ENCODE data around the gene STC2. TPM values are rescaled to one million over a fixed set of nuclear protein-coding genes. Genes with fewer than 3 reads are reported as not detected.

The STC2 gene
- total RNA-seq, 1 experiment from 2014 or later: 99.9 TPM

- peaks cover 5% of the 10 kb centered on the region for H3F3A ChIP-seq (ENCODE audit: low read length, unreplicated experiment)
- no peaks in the 10 kb centered on the region for H3K27me3 ChIP-seq (ENCODE audit: low read length)
- peak overlapping the region; percentile 94 for H3K27ac ChIP-seq (ENCODE audit: low read length)
- ATAC-seq (no peak), DNase-seq (peak; percentile 32)
- peak overlapping the region; percentile 89 for H3K4me2 ChIP-seq (ENCODE audit: low read length)
- peaks cover 21% of the 10 kb centered on the region for H4K20me1 ChIP-seq (ENCODE audit: low read length)
- ChIA-PET POLR2A (ENCODE audit: unreplicated experiment) (interaction anchor here (0.5 kb wide), 1 partner anchor 10 kb away, joined by 12 read pairs; no protein-coding TSS in a partner anchor), CTCF (interaction anchor here (0.5 to 0.9 kb wide), 5 partner anchors 15 to 124 kb away, joined by 3 to 5 read pairs (median 3); no protein-coding TSS in a partner anchor)
- H3K9me3 ChIP-seq (ENCODE audit: low read length): no peaks in the 10 kb centered on the region
- H2AFZ ChIP-seq (ENCODE audit: low read length): peak overlapping the region; percentile 66
- peak overlapping the region; percentile 75 for H3K4me3 ChIP-seq (ENCODE audit: low read length)
- TF ChIP-seq, protein P1, sequence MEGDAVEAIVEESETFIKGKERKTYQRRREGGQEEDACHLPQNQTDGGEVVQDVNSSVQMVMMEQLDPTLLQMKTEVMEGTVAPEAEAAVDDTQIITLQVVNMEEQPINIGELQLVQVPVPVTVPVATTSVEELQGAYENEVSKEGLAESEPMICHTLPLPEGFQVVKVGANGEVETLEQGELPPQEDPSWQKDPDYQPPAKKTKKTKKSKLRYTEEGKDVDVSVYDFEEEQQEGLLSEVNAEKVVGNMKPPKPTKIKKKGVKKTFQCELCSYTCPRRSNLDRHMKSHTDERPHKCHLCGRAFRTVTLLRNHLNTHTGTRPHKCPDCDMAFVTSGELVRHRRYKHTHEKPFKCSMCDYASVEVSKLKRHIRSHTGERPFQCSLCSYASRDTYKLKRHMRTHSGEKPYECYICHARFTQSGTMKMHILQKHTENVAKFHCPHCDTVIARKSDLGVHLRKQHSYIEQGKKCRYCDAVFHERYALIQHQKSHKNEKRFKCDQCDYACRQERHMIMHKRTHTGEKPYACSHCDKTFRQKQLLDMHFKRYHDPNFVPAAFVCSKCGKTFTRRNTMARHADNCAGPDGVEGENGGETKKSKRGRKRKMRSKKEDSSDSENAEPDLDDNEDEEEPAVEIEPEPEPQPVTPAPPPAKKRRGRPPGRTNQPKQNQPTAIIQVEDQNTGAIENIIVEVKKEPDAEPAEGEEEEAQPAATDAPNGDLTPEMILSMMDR (conservative IDR thresholded peaks at IDR 0.05; ENCODE audit: low read depth, low read length): no peak
- TF ChIP-seq EZH2phosphoT487 (IDR thresholded peaks at IDR 0.05; ENCODE audit: borderline replicate concordance, low read length) (no peak), EZH2 (IDR thresholded peaks at IDR 0.05; ENCODE audit: low read length, unreplicated experiment) (no peak)
- BruUV-seq (replicated peaks): no TSS peak
- H3K79me2 ChIP-seq (ENCODE audit: low read length): peaks cover 27% of the 10 kb centered on the region
- intact Hi-C loops (cut with micrococcal nuclease): loop anchor here (5.0 kb wide), 3 partner anchors 67 to 163 kb away; no protein-coding TSS in a partner anchor
- H3K36me3 ChIP-seq (ENCODE audit: low read depth, low read length): peaks cover 6% of the 10 kb centered on the region
- peaks cover 49% of the 10 kb centered on the region for H3K4me1 ChIP-seq (ENCODE audit: insufficient read depth, low read length)
- no peaks in the 10 kb centered on the region for H3K9me2 ChIP-seq (replicated peaks; ENCODE audit: low read length)
- peak overlapping the region; percentile 77 for H3K9ac ChIP-seq (ENCODE audit: low read length)
Measured at GRCh38 chr5:173330338-173331206, 2.4 kb upstream of the STC2 start.

- Histone ChIP-seq H3F3A (ENCODE audit: low read length, unreplicated experiment) (peaks cover 5% of the 10 kb centered on the region), H3K9me3 (ENCODE audit: low read length) (no peaks in the 10 kb centered on the region), H3K4me2 (ENCODE audit: low read length) (peak overlapping the region; percentile 89), H3K4me1 (ENCODE audit: insufficient read depth, low read length) (peaks cover 54% of the 10 kb centered on the region), H3K9ac (ENCODE audit: low read length) (peak overlapping the region; percentile 77), H3K27me3 (ENCODE audit: low read length) (no peaks in the 10 kb centered on the region), H3K27ac (ENCODE audit: low read length) (peak overlapping the region; percentile 94), H3K36me3 (ENCODE audit: low read depth, low read length) (peaks cover 15% of the 10 kb centered on the region), H4K20me1 (ENCODE audit: low read length) (peaks cover 30% of the 10 kb centered on the region), H3K9me2 (replicated peaks; ENCODE audit: low read length) (no peaks in the 10 kb centered on the region), H2AFZ (ENCODE audit: low read length) (peak overlapping the region; percentile 83), H3K4me3 (ENCODE audit: low read length) (peak overlapping the region; percentile 75), H3K79me2 (ENCODE audit: low read length) (peaks cover 36% of the 10 kb centered on the region)
- CTCF ChIA-PET: interaction anchor here (0.6 to 1.0 kb wide), 6 partner anchors 36 to 619 kb away, joined by 3 to 6 read pairs (median 3); no protein-coding TSS in a partner anchor
- intact Hi-C loops (cut with micrococcal nuclease): loop anchor here (5.0 to 10.0 kb wide), 4 partner anchors 68 to 575 kb away; no protein-coding TSS in a partner anchor
- TF ChIP-seq, protein P1 (conservative IDR thresholded peaks at IDR 0.05; ENCODE audit: low read depth, low read length): peak; percentile 38; the same call in 1 of the 2 replicates
- no peak for TF ChIP-seq EZH2phosphoT487 (IDR thresholded peaks at IDR 0.05; ENCODE audit: borderline replicate concordance, low read length)
- DNase-seq (peak; percentile 82), ATAC-seq (peak; percentile 34)
- POLR2A ChIA-PET (ENCODE audit: unreplicated experiment): interaction anchor here (0.5 to 1.3 kb wide), 7 partner anchors 9 to 552 kb away, joined by 3 to 12 read pairs (median 6); partner anchors contain the start of gene BOD1
- TSS peak; percentile 2 for BruUV-seq (replicated peaks)
Measured at GRCh38 chr5:173329491-173330337, 1.5 kb upstream of the STC2 start.

Measured in PC-3 (cell line).